Testis (tissue), 3 donors: ENCODE data around the gene ANTXR1. TPM values are rescaled to one million over a fixed set of nuclear protein-coding genes. Genes with fewer than 3 reads are reported as not detected.
A peak's percentile ranks its signal among the peaks of the same experiment; 100 is the strongest.

ENCODE experiments used
- DNase-seq: peaks from one replicate; pipeline ENCODE4 v3.0.0-alpha.2; 2019
- H3K27ac ChIP-seq, 2 donors: fragments of 200-600 bp; sonication (generic); one replicate each; pipeline ENCODE4 v1.5.1; 2019
- H3K27me3 ChIP-seq: fragments of 200-600 bp; sonication (generic); one replicate; pipeline ENCODE4 v1.5.1; 2019
- H3K36me3 ChIP-seq: fragments of 200-600 bp; sonication (generic); one replicate; pipeline ENCODE4 v1.5.1; 2017; ENCODE audit warnings: low read depth; ENCODE audit errors: missing control alignments
- H3K4me1 ChIP-seq: fragments of 200-600 bp; sonication (generic); one replicate; pipeline ENCODE4 v1.5.1; 2019
- H3K4me3 ChIP-seq, 2 donors: fragments of 200-600 bp; sonication (generic); one replicate each; pipeline ENCODE4 v1.5.1; 2017 to 2019
- H3K9me3 ChIP-seq: fragments of 200-600 bp; sonication (generic); one replicate; pipeline ENCODE4 v1.5.1; 2017
- CTCF ChIP-seq, 3 experiments: fragments of 450-650 bp in 2 of 3; fragments of 200-600 bp in 1 of 3; sonication (generic) in 1 of 3; IDR thresholded peaks; one replicate each; pipeline ENCODE4 v1.5.1; 2016 to 2019; ENCODE audit warnings: antibody characterized with exemption in 3 of 3, mild to moderate bottlenecking in 2 of 3, moderate library complexity in 1 of 3
- POLR2A ChIP-seq: fragments of 450-650 bp; IDR thresholded peaks from one replicate; pipeline ENCODE4 v1.6.1; 2017; ENCODE audit warnings: antibody characterized with exemption, mild to moderate bottlenecking, moderate library complexity
- WGBS, 2 donors: methylation state at CpG; one replicate each; pipeline ENCODE4 v1.1.5; 2018; 5-methylcytosine and 5-hydroxymethylcytosine counted together
- intact Hi-C: fragments of 100-400 bp; cut with DNase I; formaldehyde crosslinking; loops from one replicate; pipeline ENCODE4 v1.15.1; 2023; ENCODE audit warnings: low total_unique reads
- polyA plus RNA-seq: library from polyadenylated mRNA; stranded (reverse); fragments of 350-450 nt; fragmentation: Illumina TruSeq; extraction: RNeasy Lipid Tissue Mini Kit (QIAGEN cat#74804); gene quantifications from one replicate; pipeline ENCODE4 v1.2.3, GENCODE V29; 2014; ENCODE audit warnings: low read depth, low replicate concordance; ENCODE audit not compliant: insufficient read depth
- total RNA-seq, 2 donors: library from RNA; depleted of rRNA; stranded (reverse); fragments of >200 nt; gene quantifications; one replicate each; pipeline ENCODE4 v1.2.3, GENCODE V29; 2016

The ANTXR1 gene
- total and polyA plus RNA-seq, 3 donors from 2014 or later = 16.6 to 35.7 (median 20.1) TPM

DNA sequence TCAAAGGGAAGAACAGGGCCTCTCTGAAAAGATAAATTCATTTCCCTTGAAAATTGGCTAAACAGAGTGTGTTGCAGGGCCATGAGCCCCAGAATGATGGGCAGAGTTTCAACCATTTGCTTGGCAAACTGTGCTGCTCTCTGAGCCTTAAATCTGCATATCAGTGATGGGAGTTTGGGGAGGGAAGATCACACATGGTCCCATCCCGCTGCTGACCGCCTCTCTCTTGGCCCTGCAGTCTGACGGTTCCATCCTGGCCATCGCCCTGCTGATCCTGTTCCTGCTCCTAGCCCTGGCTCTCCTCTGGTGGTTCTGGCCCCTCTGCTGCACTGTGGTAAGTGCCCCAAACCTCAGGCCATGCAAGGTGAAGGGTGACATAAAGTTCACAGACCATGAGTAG is 139.0 kb downstream of the ANTXR1 start:
- no peak overlapping the region for H3K27ac ChIP-seq
- 83 to 84% methylated on average over 4 of the region's 4 CpGs for WGBS, 2 donors
- peaks cover 15% of the 10 kb centered on the region for H3K4me1 ChIP-seq
- DNase-seq = no peak
- H3K9me3 ChIP-seq = no peaks in the 10 kb centered on the region
- H3K4me3 ChIP-seq = no peak overlapping the region
- TF ChIP-seq POLR2A (no peak), CTCF (IDR thresholded peaks at IDR 0.05) (no peak)
- intact Hi-C loops = no loop called here
- H3K36me3 ChIP-seq = no peaks in the 10 kb centered on the region
- no peaks in the 10 kb centered on the region for H3K27me3 ChIP-seq

DNA sequence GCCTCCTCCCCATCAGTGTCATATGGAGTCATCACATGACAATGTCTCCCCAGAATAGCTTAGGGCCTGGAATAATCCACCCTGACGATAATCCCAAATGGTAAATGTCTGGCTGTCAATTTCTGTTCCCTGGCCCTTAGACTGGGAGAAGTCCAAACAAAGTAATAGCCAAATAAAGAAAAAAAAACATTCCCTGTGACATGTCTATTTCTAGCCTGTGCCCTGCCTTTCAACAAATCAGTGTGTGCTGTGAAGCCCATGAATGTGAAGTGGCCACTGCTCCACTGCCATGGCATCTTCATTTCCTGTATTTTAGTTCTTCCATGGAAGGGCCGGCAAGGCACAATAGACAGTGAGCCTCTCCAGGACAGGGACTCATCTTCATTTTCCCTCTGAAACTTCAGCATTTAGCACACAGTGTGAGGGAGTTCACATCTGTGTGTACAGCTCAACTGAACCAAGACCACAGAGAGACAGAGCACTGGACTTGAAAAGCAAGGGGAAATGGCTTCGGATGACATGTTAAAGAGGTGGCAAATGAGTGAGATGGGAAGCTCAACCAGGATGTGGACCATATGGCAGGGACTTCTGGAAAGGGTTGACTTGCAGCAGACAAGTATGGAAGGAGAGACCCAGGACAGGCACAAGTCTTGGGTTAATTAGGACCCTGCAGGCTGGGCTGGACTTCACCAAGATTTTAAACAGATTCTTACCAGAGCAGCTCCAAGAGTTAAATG is 140.0 kb downstream of the ANTXR1 start:
- Histone ChIP-seq H3K36me3 (no peaks in the 10 kb centered on the region), H3K27ac (no peak overlapping the region), H3K27me3 (no peaks in the 10 kb centered on the region), H3K4me3 (no peak overlapping the region), H3K4me1 (peaks cover 15% of the 10 kb centered on the region), H3K9me3 (no peaks in the 10 kb centered on the region)
- intact Hi-C loops = no loop called here
- DNase-seq = no peak
- no peak for TF ChIP-seq POLR2A
- TF ChIP-seq CTCF (IDR thresholded peaks at IDR 0.05) = no peak
- WGBS, 2 donors = 85 to 88% methylated on average over 3 of the region's 3 CpGs

- no peak overlapping the region for H3K4me3 ChIP-seq
- peaks cover 15% of the 10 kb centered on the region for H3K4me1 ChIP-seq
- 22 to 23% methylated on average over 2 of the region's 2 CpGs for WGBS, 2 donors
- H3K36me3 ChIP-seq = no peaks in the 10 kb centered on the region
- no peaks in the 10 kb centered on the region for H3K27me3 ChIP-seq
- no peak overlapping the region for H3K27ac ChIP-seq
- DNase-seq = no peak
- intact Hi-C loops = no loop called here
- TF ChIP-seq CTCF (IDR thresholded peaks at IDR 0.05) (no peak), POLR2A (no peak)
- no peaks in the 10 kb centered on the region for H3K9me3 ChIP-seq
Measured at GRCh38 chr2:69154106-69154505, 141.1 kb downstream of the ANTXR1 start.

- Histone ChIP-seq H3K4me3 (no peak overlapping the region), H3K27ac (no peak overlapping the region), H3K9me3 (no peaks in the 10 kb centered on the region), H3K36me3 (no peaks in the 10 kb centered on the region), H3K27me3 (no peaks in the 10 kb centered on the region), H3K4me1 (peaks cover 2% of the 10 kb centered on the region)
- TF ChIP-seq CTCF (IDR thresholded peaks at IDR 0.05) (no peak), POLR2A (no peak)
- intact Hi-C loops = no loop called here
- 56 to 83% methylated on average over 10 of the region's 10 CpGs for WGBS, 2 donors
- peak; percentile 39 for DNase-seq
Measured at GRCh38 chr2:69156624-69157023, 143.6 kb downstream of the ANTXR1 start.

GRCh38 chr2:69157441-69157840 is 144.5 kb downstream of the ANTXR1 start:
- no peak overlapping the region for H3K27ac ChIP-seq
- no peak for DNase-seq
- H3K27me3 ChIP-seq = no peaks in the 10 kb centered on the region
- H3K4me1 ChIP-seq = no peaks in the 10 kb centered on the region
- H3K9me3 ChIP-seq = no peaks in the 10 kb centered on the region
- H3K36me3 ChIP-seq = no peaks in the 10 kb centered on the region
- TF ChIP-seq CTCF (IDR thresholded peaks at IDR 0.05) (no peak), POLR2A (no peak)
- intact Hi-C loops = no loop called here
- WGBS, 2 donors = 87 to 89% methylated on average over 3 of the region's 3 CpGs
- no peak overlapping the region for H3K4me3 ChIP-seq
